ENCODE results near the gene ZC3H13.

- TF ChIP-seq, protein P1, sequence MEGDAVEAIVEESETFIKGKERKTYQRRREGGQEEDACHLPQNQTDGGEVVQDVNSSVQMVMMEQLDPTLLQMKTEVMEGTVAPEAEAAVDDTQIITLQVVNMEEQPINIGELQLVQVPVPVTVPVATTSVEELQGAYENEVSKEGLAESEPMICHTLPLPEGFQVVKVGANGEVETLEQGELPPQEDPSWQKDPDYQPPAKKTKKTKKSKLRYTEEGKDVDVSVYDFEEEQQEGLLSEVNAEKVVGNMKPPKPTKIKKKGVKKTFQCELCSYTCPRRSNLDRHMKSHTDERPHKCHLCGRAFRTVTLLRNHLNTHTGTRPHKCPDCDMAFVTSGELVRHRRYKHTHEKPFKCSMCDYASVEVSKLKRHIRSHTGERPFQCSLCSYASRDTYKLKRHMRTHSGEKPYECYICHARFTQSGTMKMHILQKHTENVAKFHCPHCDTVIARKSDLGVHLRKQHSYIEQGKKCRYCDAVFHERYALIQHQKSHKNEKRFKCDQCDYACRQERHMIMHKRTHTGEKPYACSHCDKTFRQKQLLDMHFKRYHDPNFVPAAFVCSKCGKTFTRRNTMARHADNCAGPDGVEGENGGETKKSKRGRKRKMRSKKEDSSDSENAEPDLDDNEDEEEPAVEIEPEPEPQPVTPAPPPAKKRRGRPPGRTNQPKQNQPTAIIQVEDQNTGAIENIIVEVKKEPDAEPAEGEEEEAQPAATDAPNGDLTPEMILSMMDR (IDR thresholded peaks at IDR 0.05 in 4 of 5, conservative IDR thresholded peaks at IDR 0.05 in 1 of 5) = no peak
- no peak for TF ChIP-seq POLR2A (IDR thresholded peaks at IDR 0.05)
Measured at GRCh38 chr13:46040763-46041162, 11.8 kb downstream of the ZC3H13 start.

All from gastrocnemius medialis (tissue), 4 donors.